Measurements from ENCODE around the gene KLHL15. TPM values are rescaled to one million over a fixed set of nuclear protein-coding genes. Genes with fewer than 3 reads are reported as not detected.

Gene KLHL15
- total and polyA plus RNA-seq, 2 of the 13 experiments (the other 11 are each of a cell fraction or from before 2014, with no cell fraction given), result 2.8 to 5.5 TPM

DNA sequence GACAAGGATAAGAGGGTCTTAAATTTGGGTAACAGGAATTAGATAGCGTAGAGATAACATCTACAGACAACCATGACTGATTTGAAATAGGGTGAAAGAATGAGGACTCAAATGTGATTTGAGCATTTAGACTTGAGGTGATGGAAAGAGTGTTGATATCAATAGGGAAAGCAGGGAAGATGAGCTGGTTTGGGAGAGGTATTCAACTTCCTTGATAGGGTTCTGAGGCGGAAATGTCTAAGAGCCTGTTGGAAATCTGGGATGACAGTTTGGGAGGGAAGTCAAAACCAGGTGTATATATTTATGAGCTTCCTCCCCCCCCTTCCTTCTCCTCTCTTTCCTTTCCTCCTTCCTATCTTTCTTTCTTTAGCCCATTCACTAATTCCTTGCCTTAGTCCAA is 36.5 kb downstream of the KLHL15 start:
- H3K27me3 ChIP-seq (ENCODE audit: control insufficient read depth in 1 of 2, insufficient read depth in 2 of 2, low read length in 2 of 2), result no peaks in the 10 kb centered on the region
- intact Hi-C loops (cut with micrococcal nuclease; ENCODE audit: unreplicated experiment) (no loop called here), in situ Hi-C loops (cut with HindIII; ENCODE audit: extremely low pct_ligation_motif_present, low pct_unique_long_range_greater_than_20kb) (no loop called here)
- H3K9ac ChIP-seq (ENCODE audit: insufficient read depth, low read depth, low read length), result no peak overlapping the region
- ATAC-seq (no peak), DNase-seq (ENCODE audit: low spot score) (no peak), FAIRE-seq (no peak)
- TF ChIP-seq ZNF607 (CRISPR knock-in tag; IDR thresholded peaks at IDR 0.05; ENCODE audit: borderline replicate concordance) (no peak), SP2 (CRISPR knock-in tag; IDR thresholded peaks at IDR 0.05) (no peak), PCBP1 (IDR thresholded peaks at IDR 0.05; ENCODE audit: borderline replicate concordance, low read depth, low read length) (no peak), RBAK (CRISPR knock-in tag; IDR thresholded peaks at IDR 0.05) (no peak), FOSL1 (CRISPR knock-in tag; IDR thresholded peaks at IDR 0.05; ENCODE audit: borderline replicate concordance) (no peak), HIVEP1 (CRISPR knock-in tag; IDR thresholded peaks at IDR 0.05) (no peak), ZSCAN25 (CRISPR knock-in tag; IDR thresholded peaks at IDR 0.05) (no peak), FOXP1 (IDR thresholded peaks at IDR 0.05) (no peak), FOXP1 (CRISPR knock-in tag; IDR thresholded peaks at IDR 0.05) (no peak), ZNF430 (CRISPR knock-in tag; IDR thresholded peaks at IDR 0.05) (no peak), REXO4 (CRISPR knock-in tag; IDR thresholded peaks at IDR 0.05; ENCODE audit: borderline replicate concordance) (no peak), XRCC5 (optimal IDR thresholded peaks at IDR 0.05; ENCODE audit: low read length) (no peak), ZNF414 (CRISPR knock-in tag; IDR thresholded peaks at IDR 0.05) (no peak), ZNF367 (CRISPR knock-in tag; IDR thresholded peaks at IDR 0.05; ENCODE audit: borderline replicate concordance) (no peak), SP140L (CRISPR knock-in tag; IDR thresholded peaks at IDR 0.05; ENCODE audit: borderline replicate concordance) (no peak), ZFP41 (CRISPR knock-in tag; IDR thresholded peaks at IDR 0.05; ENCODE audit: borderline replicate concordance) (no peak), GATA4 (IDR thresholded peaks at IDR 0.05; ENCODE audit: borderline replicate concordance, low read depth) (no peak), NFKB2 (CRISPR knock-in tag; IDR thresholded peaks at IDR 0.05; ENCODE audit: borderline replicate concordance) (no peak)
- TF ChIP-seq, protein P1, sequence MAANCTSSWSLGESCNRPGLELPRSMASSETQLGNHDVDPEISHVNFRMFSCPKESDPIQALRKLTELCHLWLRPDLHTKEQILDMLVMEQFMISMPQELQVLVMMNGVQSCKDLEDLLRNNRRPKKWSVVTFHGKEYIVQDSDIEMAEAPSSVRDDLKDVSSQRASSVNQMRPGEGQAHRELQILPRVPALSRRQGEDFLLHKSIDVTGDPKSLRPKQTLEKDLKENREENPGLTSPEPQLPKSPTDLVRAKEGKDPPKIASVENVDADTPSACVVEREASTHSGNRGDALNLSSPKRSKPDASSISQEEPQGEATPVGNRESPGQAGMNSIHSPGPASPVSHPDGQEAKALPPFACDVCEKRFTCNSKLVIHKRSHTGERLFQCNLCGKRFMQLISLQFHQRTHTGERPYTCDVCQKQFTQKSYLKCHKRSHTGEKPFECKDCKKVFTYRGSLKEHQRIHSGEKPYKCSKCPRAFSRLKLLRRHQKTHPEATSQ (CRISPR knock-in tag; IDR thresholded peaks at IDR 0.05; ENCODE audit: borderline replicate concordance), result no peak
- TF ChIP-seq, protein P2, sequence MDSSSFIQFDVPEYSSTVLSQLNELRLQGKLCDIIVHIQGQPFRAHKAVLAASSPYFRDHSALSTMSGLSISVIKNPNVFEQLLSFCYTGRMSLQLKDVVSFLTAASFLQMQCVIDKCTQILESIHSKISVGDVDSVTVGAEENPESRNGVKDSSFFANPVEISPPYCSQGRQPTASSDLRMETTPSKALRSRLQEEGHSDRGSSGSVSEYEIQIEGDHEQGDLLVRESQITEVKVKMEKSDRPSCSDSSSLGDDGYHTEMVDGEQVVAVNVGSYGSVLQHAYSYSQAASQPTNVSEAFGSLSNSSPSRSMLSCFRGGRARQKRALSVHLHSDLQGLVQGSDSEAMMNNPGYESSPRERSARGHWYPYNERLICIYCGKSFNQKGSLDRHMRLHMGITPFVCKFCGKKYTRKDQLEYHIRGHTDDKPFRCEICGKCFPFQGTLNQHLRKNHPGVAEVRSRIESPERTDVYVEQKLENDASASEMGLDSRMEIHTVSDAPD (CRISPR knock-in tag; IDR thresholded peaks at IDR 0.05), result no peak
- TF ChIP-seq, protein P3, sequence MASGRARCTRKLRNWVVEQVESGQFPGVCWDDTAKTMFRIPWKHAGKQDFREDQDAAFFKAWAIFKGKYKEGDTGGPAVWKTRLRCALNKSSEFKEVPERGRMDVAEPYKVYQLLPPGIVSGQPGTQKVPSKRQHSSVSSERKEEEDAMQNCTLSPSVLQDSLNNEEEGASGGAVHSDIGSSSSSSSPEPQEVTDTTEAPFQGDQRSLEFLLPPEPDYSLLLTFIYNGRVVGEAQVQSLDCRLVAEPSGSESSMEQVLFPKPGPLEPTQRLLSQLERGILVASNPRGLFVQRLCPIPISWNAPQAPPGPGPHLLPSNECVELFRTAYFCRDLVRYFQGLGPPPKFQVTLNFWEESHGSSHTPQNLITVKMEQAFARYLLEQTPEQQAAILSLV (CRISPR knock-in tag; IDR thresholded peaks at IDR 0.05; ENCODE audit: borderline replicate concordance), result no peak
- no peaks in the 10 kb centered on the region for H3K9me3 ChIP-seq (ENCODE audit: low read length)
- ChIA-PET CTCF (ENCODE audit: low intra/inter-chr PET ratio, low total read pairs) (no interaction called here), POLR2A (no interaction called here)
- no peaks in the 10 kb centered on the region for H4K20me1 ChIP-seq (ENCODE audit: insufficient read depth, low read length)
- H3K36me3 ChIP-seq (replicated peaks in 1 of 2; ENCODE audit: control insufficient read depth in 1 of 2, insufficient read depth in 2 of 2, low read length in 2 of 2), result peaks cover 5 to 13% of the 10 kb centered on the region in 2 experiments; a peak in 4 of 5 replicates
- no peak overlapping the region for H3K27ac ChIP-seq (ENCODE audit: extremely low read length, insufficient read depth, low read length)
- H3K4me1 ChIP-seq (ENCODE audit: insufficient read depth, low read length), result no peaks in the 10 kb centered on the region
- no peaks in the 10 kb centered on the region for H3K79me2 ChIP-seq (ENCODE audit: insufficient read depth, low read length)
- no peak overlapping the region for H3K4me2 ChIP-seq (ENCODE audit: low read depth, low read length)
- WGBS (ENCODE audit: low lambda C conversion rate), result 96% methylated on average over 2 of the region's 2 CpGs
- BruUV-seq (replicated peaks), result no TSS peak
- no peak overlapping the region for H3K4me3 ChIP-seq (replicated peaks in 1 of 3; ENCODE audit: insufficient read depth in 1 of 3, low read depth in 2 of 3, low read length in 3 of 3)
- no peak overlapping the region for H2AFZ ChIP-seq (ENCODE audit: low read length)

Data from HepG2 (cell line).